HCT116 (cell line): Measurements from ENCODE around the gene LUC7L. TPM values are rescaled to one million over a fixed set of nuclear protein-coding genes. Genes with fewer than 3 reads are reported as not detected.

Source experiments
- ATAC-seq: fragments of 200-7000 bp; cut with Tn5 transposase; 2 replicates; pipeline ENCODE4 v1.9.1; 2020; ENCODE audit warnings: mild to moderate bottlenecking, moderate library complexity
- BruUV-seq: library from RNA; stranded (reverse); fragments of 400-500 nt; replicated peaks from 2 replicates; lab custom pipeline; 2021; lab: Mats Ljungman, UMichigan
- CTCF ChIA-PET: fragments of 300-600 bp; sonication (Branson Sonifier 250); formaldehyde crosslinking; loops from one replicate; lab custom pipeline; 2021; ENCODE audit warnings: antibody characterized with exemption; lab: Charles Lee
- POLR2A ChIA-PET: fragments of 300-600, 350-600 bp; sonication (Branson Sonifier 250); formaldehyde crosslinking; loops from one replicate; lab custom pipeline; 2021; ENCODE audit warnings: antibody characterized with exemption; lab: Charles Lee
- RAD21 ChIA-PET, 2 experiments: fragments of 300-600 bp; sonication (Branson Sonifier 250); formaldehyde crosslinking; loops; one replicate each; lab custom pipeline; 2023; ENCODE audit warnings: low total read pairs in 2 of 2; ENCODE audit not compliant: uncharacterized antibody in 2 of 2, unreplicated experiment in 2 of 2, low non-redundant PET in 1 of 2; lab: Charles Lee
- DNase-seq: peaks from one replicate; pipeline ENCODE4 v3.0.0-alpha.2; 2010; ENCODE audit warnings: low read depth, low spot score
- H2AFZ ChIP-seq: fragments of 200-600 bp; shearing (Covaris generic), sonication (generic); 2 replicates; pipeline ENCODE4 v1.6.1; 2017; ENCODE audit warnings: low read depth, mixed run types, mixed read lengths, antibody characterized with exemption, low read length; ENCODE audit not compliant: poor library complexity, severe bottlenecking
- H3K27ac ChIP-seq: 2 replicates; pipeline ENCODE4 v1.5.1; 2012; ENCODE audit warnings: low read depth, low read length
- H3K27me3 ChIP-seq: fragments of 200-600 bp; sonication (generic); 2 replicates; pipeline ENCODE4 v1.6.1; 2016; ENCODE audit warnings: mixed run types, low read length, mixed read lengths; ENCODE audit not compliant: insufficient read depth
- H3K36me3 ChIP-seq, 2 experiments: fragments of 200-500 bp in 1 of 2; fragments of 200-600 bp in 1 of 2; sonication (Bioruptor generic) in 1 of 2; sonication (generic) in 1 of 2; 2 replicates each; pipeline versions ENCODE4 v1.5.1 to v1.6.1; 2014 to 2016; ENCODE audit warnings: low read length in 2 of 2, inconsistent platforms in 1 of 2, mixed read lengths in 1 of 2, mixed run types in 1 of 2; ENCODE audit not compliant: insufficient read depth in 2 of 2, control insufficient read depth in 1 of 2
- H3K4me1 ChIP-seq, 2 experiments: fragments of 200-600 bp in 1 of 2; sonication (generic) in 1 of 2; 2 replicates each; pipeline versions ENCODE4 v1.5.1 to v1.6.1; 2012 to 2017; ENCODE audit warnings: low read length in 2 of 2, inconsistent platforms in 1 of 2, mild to moderate bottlenecking in 1 of 2, mixed read lengths in 1 of 2, mixed run types in 1 of 2, moderate library complexity in 1 of 2; ENCODE audit not compliant: insufficient read depth in 2 of 2, control insufficient read depth in 1 of 2
- H3K4me2 ChIP-seq: fragments of 200-600 bp; sonication (generic); 2 replicates; pipeline ENCODE4 v1.6.1; 2017; ENCODE audit warnings: mixed run types, low read length, mixed read lengths
- H3K4me3 ChIP-seq, 2 experiments: fragments of 200-600 bp in 1 of 2; sonication (generic) in 1 of 2; replicated peaks in 1 of 2; 2 replicates each; pipeline ENCODE4 v1.5.1; 2011 to 2016; ENCODE audit warnings: low read length in 2 of 2, control low read depth in 1 of 2, low read depth in 1 of 2, mild to moderate bottlenecking in 1 of 2, mixed read lengths in 1 of 2, mixed run types in 1 of 2
- H3K79me2 ChIP-seq: fragments of 200-600 bp; sonication (generic); 2 replicates; pipeline ENCODE4 v1.6.1; 2017; ENCODE audit warnings: mild to moderate bottlenecking, mixed run types, low read length, moderate library complexity, mixed read lengths; ENCODE audit not compliant: insufficient read depth
- H3K9ac ChIP-seq: fragments of 200-600 bp; sonication (generic); 2 replicates; pipeline ENCODE4 v1.6.1; 2016; ENCODE audit warnings: low read length, mixed read lengths
- H3K9me2 ChIP-seq: fragments of 200-600 bp; sonication (generic), shearing (Covaris generic); 2 replicates; pipeline ENCODE4 v1.6.1; 2017; ENCODE audit warnings: mixed run types, mild to moderate bottlenecking, moderate library complexity; ENCODE audit not compliant: insufficient read depth
- H3K9me3 ChIP-seq, 2 experiments: fragments of 200-500 bp in 1 of 2; fragments of 200-600 bp in 1 of 2; sonication (Bioruptor generic) in 1 of 2; sonication (generic) in 1 of 2; 2 replicates each; pipeline ENCODE4 v1.6.1; 2014 to 2017; ENCODE audit warnings: low read length in 2 of 2, mixed read lengths in 2 of 2, inconsistent platforms in 1 of 2, low read depth in 1 of 2, mild to moderate bottlenecking in 1 of 2, mixed run types in 1 of 2, moderate library complexity in 1 of 2; ENCODE audit not compliant: control insufficient read depth in 1 of 2, insufficient read depth in 1 of 2
- H4K20me1 ChIP-seq: fragments of 200-600 bp; sonication (generic), shearing (Covaris generic); 2 replicates; pipeline ENCODE4 v1.6.1; 2017; ENCODE audit warnings: mixed run types, mild to moderate bottlenecking, moderate library complexity; ENCODE audit not compliant: insufficient read depth
- CBX3 ChIP-seq: IDR thresholded peaks from 2 replicates; pipeline ENCODE4 v1.6.1; 2012; ENCODE audit warnings: low read depth
- CTCF ChIP-seq, 3 experiments: fragments of 200-600 bp in 1 of 3; sonication (generic) in 1 of 3; IDR thresholded peaks in 2 of 3; conservative IDR thresholded peaks in 1 of 3; 2 replicates each; pipeline ENCODE4 v1.5.1; 2012 to 2017; ENCODE audit warnings: low read depth in 2 of 3, low read length in 2 of 3, antibody characterized with exemption in 1 of 3, borderline replicate concordance in 1 of 3, control low read depth in 1 of 3, mild to moderate bottlenecking in 1 of 3, mixed read lengths in 1 of 3, mixed run types in 1 of 3, moderate library complexity in 1 of 3; ENCODE audit not compliant: insufficient read depth in 1 of 3
- EGR1 ChIP-seq: IDR thresholded peaks from 2 replicates; pipeline ENCODE4 v1.6.1; 2012; ENCODE audit warnings: low read depth
- ELF1 ChIP-seq: IDR thresholded peaks from 2 replicates; pipeline ENCODE4 v1.6.1; 2012; ENCODE audit warnings: low read depth, borderline replicate concordance
- EZH2 ChIP-seq: fragments of 200-600 bp; sonication (generic); IDR thresholded peaks from 2 replicates; pipeline ENCODE4 v1.6.1; 2017; ENCODE audit warnings: antibody characterized with exemption, mixed run types
- JUND ChIP-seq: IDR thresholded peaks from 2 replicates; pipeline ENCODE4 v1.6.1; 2012
- SIN3A ChIP-seq: IDR thresholded peaks from 2 replicates; pipeline ENCODE4 v1.6.1; 2012; ENCODE audit warnings: low read depth
- SRF ChIP-seq: IDR thresholded peaks from 2 replicates; pipeline ENCODE4 v1.6.1; 2012; ENCODE audit warnings: low read depth
- ZFX ChIP-seq: fragments of 450-650 bp; IDR thresholded peaks from 2 replicates; pipeline ENCODE4 v1.6.1; 2017
- ZNF274 ChIP-seq: fragments of 200-500 bp; sonication (Bioruptor generic); IDR thresholded peaks from 2 replicates; pipeline ENCODE4 v1.6.1; 2014; ENCODE audit warnings: mild to moderate bottlenecking, low read depth, low read length, inconsistent platforms
- intact Hi-C: fragments of 100-400 bp; cut with micrococcal nuclease; formaldehyde crosslinking; loops from 2 replicates; pipeline ENCODE4 v1.10.0; 2022
- total RNA-seq: library from RNA; stranded (reverse); gene quantifications from one replicate; pipeline ENCODE4 v1.2.1, GENCODE V29; 2021; ENCODE audit not compliant: unreplicated experiment
- TF ChIP-seq, protein P1 (sequence below): IDR thresholded peaks from 2 replicates; pipeline ENCODE4 v1.6.1; 2011; ENCODE audit warnings: mild to moderate bottlenecking, low read length, moderate library complexity; ENCODE audit not compliant: insufficient replicate concordance; ENCODE audit errors: extremely low read depth
- TF ChIP-seq, protein P2 (sequence below): IDR thresholded peaks from 2 replicates; pipeline ENCODE4 v1.6.1; 2012

The LUC7L gene
- total RNA-seq, 1 experiment from 2014 or later, result 50.5 TPM

GRCh38 chr16:152141-153128, 76.8 kb downstream of the LUC7L start, which contains the start of gene HBZ:
HBZ (plus strand) TSS chr16:152644; CDS start chr16:152910, 266 bp downstream.
- DNase-seq (no peak), ATAC-seq (no peak)
- RAD21 ChIA-PET, result no interaction called here
- H3K4me1 ChIP-seq, result peaks cover 5 to 9% of the 10 kb centered on the region in 2 experiments; a peak in 3 of 4 replicates
- no peaks in the 10 kb centered on the region for H3K9me2 ChIP-seq
- no peaks in the 10 kb centered on the region for H3K9me3 ChIP-seq
- no peak within 1 kb of the TSS for H2AFZ ChIP-seq
- H3K36me3 ChIP-seq, result no peaks in the 10 kb centered on the region
- H3K79me2 ChIP-seq, result no peaks in the 10 kb centered on the region
- POLR2A ChIA-PET, result no interaction called here
- TF ChIP-seq, protein P1, sequence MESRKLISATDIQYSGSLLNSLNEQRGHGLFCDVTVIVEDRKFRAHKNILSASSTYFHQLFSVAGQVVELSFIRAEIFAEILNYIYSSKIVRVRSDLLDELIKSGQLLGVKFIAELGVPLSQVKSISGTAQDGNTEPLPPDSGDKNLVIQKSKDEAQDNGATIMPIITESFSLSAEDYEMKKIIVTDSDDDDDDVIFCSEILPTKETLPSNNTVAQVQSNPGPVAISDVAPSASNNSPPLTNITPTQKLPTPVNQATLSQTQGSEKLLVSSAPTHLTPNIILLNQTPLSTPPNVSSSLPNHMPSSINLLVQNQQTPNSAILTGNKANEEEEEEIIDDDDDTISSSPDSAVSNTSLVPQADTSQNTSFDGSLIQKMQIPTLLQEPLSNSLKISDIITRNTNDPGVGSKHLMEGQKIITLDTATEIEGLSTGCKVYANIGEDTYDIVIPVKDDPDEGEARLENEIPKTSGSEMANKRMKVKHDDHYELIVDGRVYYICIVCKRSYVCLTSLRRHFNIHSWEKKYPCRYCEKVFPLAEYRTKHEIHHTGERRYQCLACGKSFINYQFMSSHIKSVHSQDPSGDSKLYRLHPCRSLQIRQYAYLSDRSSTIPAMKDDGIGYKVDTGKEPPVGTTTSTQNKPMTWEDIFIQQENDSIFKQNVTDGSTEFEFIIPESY, result no peak
- TF ChIP-seq JUND, result no peak
- TF ChIP-seq ZFX, result no peak
- TF ChIP-seq EZH2, result no peak
- no peak for TF ChIP-seq EGR1
- TF ChIP-seq CBX3, result no peak
- TF ChIP-seq ELF1, result no peak
- TF ChIP-seq SRF, result no peak
- no peak for TF ChIP-seq CTCF (IDR thresholded peaks at IDR 0.05 in 2 of 3, conservative IDR thresholded peaks at IDR 0.05 in 1 of 3; ENCODE audit: borderline replicate concordance in 1 of 3, insufficient read depth in 1 of 3, low read depth in 2 of 3, low read length in 2 of 3)
- no peak for TF ChIP-seq ZNF274
- TF ChIP-seq, protein P2, sequence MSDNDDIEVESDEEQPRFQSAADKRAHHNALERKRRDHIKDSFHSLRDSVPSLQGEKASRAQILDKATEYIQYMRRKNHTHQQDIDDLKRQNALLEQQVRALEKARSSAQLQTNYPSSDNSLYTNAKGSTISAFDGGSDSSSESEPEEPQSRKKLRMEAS, result no peak
- no peak for TF ChIP-seq SIN3A
- intact Hi-C loops, result no loop called here
- H4K20me1 ChIP-seq, result no peaks in the 10 kb centered on the region
- H3K27ac ChIP-seq, result no peak within 1 kb of the TSS
- no TSS peak for BruUV-seq
- H3K27me3 ChIP-seq, result no peaks in the 10 kb centered on the region
- no peak within 1 kb of the TSS for H3K4me2 ChIP-seq
- CTCF ChIA-PET, result no interaction called here
- H3K9ac ChIP-seq, result no peak within 1 kb of the TSS
- no peak within 1 kb of the TSS for H3K4me3 ChIP-seq
